Left lobe of liver (tissue), 2 donors: Measurements from ENCODE around the gene CDC42BPA. TPM values are rescaled to one million over a fixed set of nuclear protein-coding genes. Genes with fewer than 3 reads are reported as not detected.
"Not testable (repeated sequence)": the region's sequence is repeated elsewhere in the genome, so short reads cannot be mapped to it uniquely, and the experiment has no call there.

ENCODE experiments used
- ATAC-seq: fragments of 200-7000 bp; cut with Tn5 transposase; one replicate; pipeline ENCODE4 v1.9.1; 2020; ENCODE audit warnings: mild to moderate bottlenecking, moderate library complexity
- DNase-seq: peaks from one replicate; pipeline ENCODE4 v3.0.0-alpha.2; 2020; ENCODE audit warnings: low spot score
- total RNA-seq: library from RNA; stranded (reverse); gene quantifications from one replicate; pipeline ENCODE4 v1.2.1, GENCODE V29; 2021
- donor health status: DM: no; HTN: no; CAD: no; lungs with moderate emphysema.
- donor health status: DM: no; HTN: yes; CAD: no.

The CDC42BPA gene
- total RNA-seq, 1 donor from 2014 or later: 14.5 TPM

DNA sequence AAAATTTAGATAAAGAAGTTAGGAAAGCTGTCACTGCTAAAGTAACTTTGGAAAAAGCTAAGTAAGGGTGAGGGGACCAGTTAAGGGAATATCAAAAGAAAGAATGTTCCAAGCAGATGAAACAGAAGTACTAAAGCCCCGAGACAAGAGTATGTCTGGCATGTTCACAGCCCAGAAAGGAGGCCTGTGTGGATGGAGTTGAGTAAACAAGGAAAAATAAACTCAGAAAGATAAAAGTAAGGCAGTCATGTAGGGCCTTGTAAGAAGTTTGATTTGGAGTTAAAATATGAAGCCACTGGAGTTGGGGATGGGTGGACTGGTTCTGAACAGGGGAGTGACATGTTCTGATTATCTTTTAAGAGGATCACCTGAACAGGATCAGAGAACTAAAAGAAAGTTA is 177.9 kb downstream of the CDC42BPA start:
- no peak for DNase-seq
- ATAC-seq: no peak

GRCh38 chr1:227136210-227136820 is 182.0 kb downstream of the CDC42BPA start:
- ATAC-seq: no peak

GRCh38 chr1:227134686-227135314 is 183.5 kb downstream of the CDC42BPA start:
- DNase-seq (no peak), ATAC-seq (no peak)

More at GRCh38 chr1:227136210-227136820, 182.0 kb downstream of the CDC42BPA start:
- DNase-seq: no peak

GRCh38 chr1:227132695-227133094 is 185.6 kb downstream of the CDC42BPA start:
- not testable (repeated sequence) for ATAC-seq, DNase-seq

DNA sequence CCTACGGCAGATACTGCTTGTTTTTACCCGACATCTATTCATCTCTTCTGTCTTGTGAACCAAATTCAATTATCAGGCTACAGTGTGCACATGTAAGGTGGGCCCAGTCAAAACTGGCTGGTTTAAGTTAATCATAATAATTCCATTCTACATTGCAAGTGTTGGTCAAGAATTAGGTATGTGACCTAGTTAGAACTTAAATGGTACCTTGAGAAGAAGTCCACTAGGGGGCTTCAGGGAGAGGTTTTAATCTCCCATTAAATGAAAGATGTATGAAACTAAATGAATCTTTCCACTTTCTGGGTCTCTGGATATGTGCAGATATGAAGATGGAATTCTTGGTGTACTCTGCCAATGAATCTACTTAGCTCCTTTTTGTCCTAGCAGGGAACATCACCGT is 187.1 kb downstream of the CDC42BPA start:
- ATAC-seq: peak; percentile 70
- no peak for DNase-seq

- DNase-seq (no peak), ATAC-seq (no peak)
These were observed 190.4 kb downstream of the CDC42BPA start for GRCh38 chr1:227127891-227128290.

GRCh38 chr1:227125929-227126545 is 192.3 kb downstream of the CDC42BPA start:
- ATAC-seq (no peak), DNase-seq (no peak)

GRCh38 chr1:227124473-227124872 is 193.8 kb downstream of the CDC42BPA start:
- no peak for DNase-seq
- ATAC-seq: no peak

GRCh38 chr1:227120826-227121225 is 197.5 kb downstream of the CDC42BPA start:
- DNase-seq: no peak

DNA sequence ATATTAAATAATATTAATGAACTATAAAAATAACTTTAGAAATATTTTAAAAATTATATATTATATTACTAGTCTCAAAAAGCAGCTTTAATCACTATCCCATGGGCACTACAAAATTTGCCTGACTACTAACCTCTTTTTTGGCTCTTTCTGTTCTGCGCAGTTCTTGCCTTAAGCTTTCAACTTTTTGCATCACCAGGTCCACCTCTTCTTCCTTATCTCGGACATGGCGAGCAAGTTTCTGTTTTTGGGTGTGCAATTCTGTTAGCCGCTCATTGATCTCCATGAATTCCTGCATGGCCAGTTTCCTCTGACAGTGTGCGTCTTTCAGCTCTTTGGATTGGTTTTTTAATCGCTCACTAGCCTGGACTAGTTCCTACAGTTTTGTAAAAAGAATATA is 205.8 kb downstream of the CDC42BPA start:
- ATAC-seq: no peak

More at GRCh38 chr1:227120826-227121225, 197.5 kb downstream of the CDC42BPA start:
- no peak for ATAC-seq

DNA sequence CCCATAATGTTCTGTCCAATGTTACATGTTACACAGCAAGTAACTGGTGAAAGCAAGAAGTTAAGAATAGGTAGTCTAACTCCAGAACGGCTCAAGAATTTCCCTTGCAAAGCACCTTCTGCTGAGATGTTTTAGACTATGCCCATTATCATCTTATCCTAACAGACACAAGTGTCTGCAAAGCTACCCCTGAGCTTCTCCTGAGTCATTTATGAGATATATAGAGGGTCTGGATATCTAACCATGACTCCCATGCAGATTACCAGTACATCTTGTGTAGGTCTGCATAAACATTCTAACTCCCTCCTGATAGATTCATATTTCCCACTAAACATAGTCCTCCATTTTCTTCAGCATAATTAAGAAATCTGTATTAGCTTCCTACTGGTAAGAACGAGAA is 206.5 kb downstream of the CDC42BPA start:
- no peak for ATAC-seq

More for the DNA sequence above, 205.8 kb downstream of the CDC42BPA start:
- no peak for DNase-seq

GRCh38 chr1:227105291-227105690 is 213.0 kb downstream of the CDC42BPA start:
- ATAC-seq, DNase-seq: not testable (repeated sequence)

More for the DNA sequence above, 206.5 kb downstream of the CDC42BPA start:
- no peak for DNase-seq

DNA sequence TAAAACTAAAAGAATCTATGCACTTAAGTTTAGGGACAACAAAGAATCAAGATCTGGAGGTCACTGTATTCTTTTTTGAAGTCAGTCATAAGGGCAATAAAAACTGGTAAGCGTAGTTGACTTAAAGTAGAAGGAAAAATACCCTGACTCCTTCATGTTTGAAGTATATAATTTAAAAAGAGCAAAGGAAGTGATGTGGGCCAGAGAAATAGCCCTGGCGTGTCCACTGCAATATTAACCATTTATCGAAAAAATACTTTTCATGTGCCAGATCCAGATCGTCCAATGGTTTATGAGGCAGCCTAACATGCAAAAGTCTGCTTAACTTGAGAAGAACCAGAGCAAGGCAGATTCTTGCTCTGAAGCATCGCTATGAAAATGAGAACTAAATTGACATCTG is 216.2 kb downstream of the CDC42BPA start:
- no peak for DNase-seq
- no peak for ATAC-seq

DNA sequence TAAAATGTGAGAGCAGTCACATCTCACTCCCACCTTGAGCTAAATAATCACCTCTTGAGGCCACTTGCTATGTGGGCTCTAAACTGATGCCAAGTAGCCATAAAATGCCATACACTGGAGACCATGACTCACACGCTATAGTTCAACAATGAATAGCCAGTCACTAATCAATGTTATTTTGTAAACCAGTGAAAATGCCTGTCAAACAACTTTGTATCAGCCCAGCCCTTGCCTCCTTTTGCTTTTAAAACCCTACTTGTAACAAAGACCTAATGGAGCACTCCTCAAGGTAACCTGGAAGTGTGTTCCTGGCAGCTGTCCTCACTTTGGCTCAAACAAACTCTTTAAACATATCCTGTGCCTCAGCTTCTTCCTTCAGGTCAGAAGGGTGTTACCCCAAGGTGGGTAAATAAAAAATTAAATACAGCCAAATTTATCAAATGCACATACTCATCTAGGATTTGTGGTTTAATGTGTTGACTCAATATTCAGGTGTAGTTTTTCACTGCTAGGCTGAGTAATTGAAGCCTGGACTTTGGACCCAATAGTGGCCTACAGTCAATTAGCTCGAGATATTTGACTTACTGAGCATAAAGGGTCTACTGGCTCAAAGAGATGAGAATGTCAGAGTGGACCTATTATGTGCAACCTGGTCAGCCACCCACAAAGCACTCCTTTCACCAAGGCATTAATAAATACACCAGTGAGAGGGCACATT is 223.9 kb downstream of the CDC42BPA start:
- ATAC-seq: peak; percentile 78

GRCh38 chr1:227093309-227093708 is 225.0 kb downstream of the CDC42BPA start:
- DNase-seq (no peak), ATAC-seq (no peak)

More for the DNA sequence above, 223.9 kb downstream of the CDC42BPA start:
- no peak for DNase-seq

GRCh38 chr1:227092069-227092468 is 226.2 kb downstream of the CDC42BPA start:
- ATAC-seq: no peak
- DNase-seq: no peak

- ATAC-seq: no peak
- DNase-seq: no peak
These were observed 231.7 kb downstream of the CDC42BPA start for GRCh38 chr1:227086636-227087035.

- DNase-seq (no peak), ATAC-seq (no peak)
These were observed 235.1 kb downstream of the CDC42BPA start for GRCh38 chr1:227082999-227083746.

- no peak for DNase-seq
- ATAC-seq: no peak
These were observed 240.5 kb downstream of the CDC42BPA start for GRCh38 chr1:227077783-227078182.

DNA sequence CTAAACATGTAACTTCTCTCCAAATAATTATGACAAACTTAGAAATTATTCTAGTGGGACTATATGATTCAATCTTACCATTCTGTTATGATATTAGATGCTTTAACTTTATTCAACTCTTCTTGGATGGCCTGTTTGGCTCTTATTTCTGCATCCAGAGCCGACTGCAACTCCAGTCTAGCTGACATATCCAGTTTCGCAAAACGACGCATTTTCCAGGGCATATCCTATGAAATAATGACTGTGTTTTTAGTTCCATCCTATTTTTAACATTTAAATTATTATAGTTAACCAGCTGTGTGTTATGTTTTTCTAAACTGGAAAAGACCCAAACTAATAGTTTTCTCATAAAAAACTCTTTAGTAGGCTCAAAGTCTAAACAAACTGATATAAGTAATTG is 244.5 kb downstream of the CDC42BPA start:
- no peak for ATAC-seq
- no peak for DNase-seq

GRCh38 chr1:227072991-227073390 is 245.3 kb downstream of the CDC42BPA start:
- DNase-seq (no peak), ATAC-seq (no peak)
